H1 (cell line): Measurements from ENCODE around the gene INO80C. TPM values are rescaled to one million over a fixed set of nuclear protein-coding genes. Genes with fewer than 3 reads are reported as not detected.

ENCODE experiments used
- RNF2 ChIP-seq: fragments of 200-900, 300-1000 bp; sonication (generic); IDR thresholded peaks from 2 replicates; pipeline ENCODE4 v1.7.1; 2016; ENCODE audit warnings: borderline replicate concordance, low read depth, mild to moderate bottlenecking, antibody characterized with exemption, low read length; ENCODE audit not compliant: poor library complexity, severe bottlenecking; ENCODE audit errors: missing control alignments
- polyA plus RNA-seq, 7 experiments: library from polyadenylated mRNA; depleted of rRNA in 3 of 7; stranded (reverse) in 5 of 7; unstranded in 2 of 7; fragments of >200 nt in 5 of 7; fragments of 200-250 nt in 2 of 7; gene quantifications; 1 replicate in 5 of 7; 2 replicates in 1 of 7; 4 replicates in 1 of 7; pipeline versions ENCODE4 v1.2.1 to v1.2.3, GENCODE V29; 2011 to 2013; ENCODE audit warnings: missing spikeins in 2 of 7, mixed read lengths in 2 of 7
- total RNA-seq: library from RNA; stranded (reverse); fragmentation: NEBNext Ultra II Directional; extraction: Animal tissue kit (Norgen Biotek cat#: 25700); gene quantifications from 2 replicates; pipeline ENCODE4 v1.2.1, GENCODE V29; 2021

Gene INO80C
- total and polyA plus RNA-seq, 2 of the 8 experiments (the other 6 are each of a cell fraction or from before 2014, with no cell fraction given) = 30.1 to 48.9 TPM

DNA sequence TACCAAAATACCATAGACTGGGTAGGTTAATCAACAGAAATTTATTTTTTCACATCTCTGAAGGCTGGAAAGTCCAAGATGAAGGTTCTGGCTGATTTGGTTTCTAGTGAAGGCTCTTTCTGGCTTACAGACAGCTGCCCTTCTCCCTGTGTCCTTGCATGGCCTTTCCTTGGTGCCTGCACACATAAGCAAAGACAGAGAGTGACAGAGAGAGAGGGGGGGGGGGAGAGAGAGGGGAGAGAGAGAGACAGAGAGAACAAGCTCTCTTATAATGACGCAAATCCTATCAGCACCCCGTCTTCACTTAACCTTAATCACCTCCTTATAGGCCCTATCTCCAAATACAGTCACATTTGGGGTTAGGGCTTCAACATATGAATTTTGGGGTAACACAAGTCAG is 53.9 kb downstream of the INO80C start (continued):
- TF ChIP-seq RNF2 = no peak
